GM12874 (cell line): Measurements from ENCODE around the gene PRKCH.

Source experiments
- TF ChIP-seq, protein P1 (sequence below): IDR thresholded peaks from 2 replicates; pipeline ENCODE4 v1.5.1; 2011; ENCODE audit warnings: low read depth, mild to moderate bottlenecking, control low read depth, low read length, moderate library complexity; ENCODE audit not compliant: insufficient read depth

Gene PRKCH

DNA sequence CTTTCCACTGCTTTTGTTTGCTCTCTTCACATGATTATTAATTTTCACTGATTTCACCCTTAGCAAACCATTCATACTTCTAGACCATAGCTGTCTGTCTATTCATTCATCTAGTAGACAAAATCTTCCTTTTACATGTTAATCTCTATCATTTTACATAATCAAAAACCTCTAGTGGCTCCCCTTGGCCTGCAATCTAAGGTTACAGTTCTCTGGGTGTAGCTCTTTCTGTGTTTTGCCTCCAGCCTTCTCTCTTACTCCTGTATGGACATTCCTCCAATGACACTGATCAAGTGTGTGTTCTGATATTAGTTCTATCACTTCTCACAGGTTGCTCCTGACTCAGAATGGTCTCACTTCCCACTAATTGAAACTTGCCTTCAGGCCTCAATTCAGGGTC is 56.4 kb downstream of the PRKCH start:
- TF ChIP-seq, protein P1, sequence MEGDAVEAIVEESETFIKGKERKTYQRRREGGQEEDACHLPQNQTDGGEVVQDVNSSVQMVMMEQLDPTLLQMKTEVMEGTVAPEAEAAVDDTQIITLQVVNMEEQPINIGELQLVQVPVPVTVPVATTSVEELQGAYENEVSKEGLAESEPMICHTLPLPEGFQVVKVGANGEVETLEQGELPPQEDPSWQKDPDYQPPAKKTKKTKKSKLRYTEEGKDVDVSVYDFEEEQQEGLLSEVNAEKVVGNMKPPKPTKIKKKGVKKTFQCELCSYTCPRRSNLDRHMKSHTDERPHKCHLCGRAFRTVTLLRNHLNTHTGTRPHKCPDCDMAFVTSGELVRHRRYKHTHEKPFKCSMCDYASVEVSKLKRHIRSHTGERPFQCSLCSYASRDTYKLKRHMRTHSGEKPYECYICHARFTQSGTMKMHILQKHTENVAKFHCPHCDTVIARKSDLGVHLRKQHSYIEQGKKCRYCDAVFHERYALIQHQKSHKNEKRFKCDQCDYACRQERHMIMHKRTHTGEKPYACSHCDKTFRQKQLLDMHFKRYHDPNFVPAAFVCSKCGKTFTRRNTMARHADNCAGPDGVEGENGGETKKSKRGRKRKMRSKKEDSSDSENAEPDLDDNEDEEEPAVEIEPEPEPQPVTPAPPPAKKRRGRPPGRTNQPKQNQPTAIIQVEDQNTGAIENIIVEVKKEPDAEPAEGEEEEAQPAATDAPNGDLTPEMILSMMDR = no peak

DNA sequence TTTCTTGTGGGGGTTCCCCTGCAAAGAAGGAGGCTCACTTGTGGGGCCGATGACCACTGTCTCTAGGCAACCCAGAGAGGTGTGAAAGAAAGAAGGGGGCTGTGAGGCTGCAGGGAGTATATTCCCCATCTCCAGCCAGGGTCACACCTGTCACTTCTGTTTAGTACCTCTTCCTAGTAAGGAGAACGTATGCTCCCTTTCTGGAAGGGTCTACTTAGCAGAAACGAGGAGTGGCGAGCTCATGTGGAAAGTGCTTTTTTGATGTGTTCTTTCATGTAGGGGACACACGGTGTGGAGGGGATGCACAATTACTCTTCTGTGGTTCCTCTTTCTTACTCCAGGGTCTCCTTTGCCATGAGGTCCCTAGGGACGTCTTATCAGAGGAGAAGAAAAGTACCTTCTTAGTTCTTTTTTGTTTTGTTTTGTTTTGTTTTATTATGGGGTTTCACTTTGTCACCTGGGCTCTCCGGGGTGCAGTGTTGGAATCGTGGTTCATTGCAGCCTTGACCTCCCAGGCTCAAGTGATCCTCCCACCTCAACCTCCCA is 58.3 kb downstream of the PRKCH start:
- TF ChIP-seq, protein P1 = no peak

DNA sequence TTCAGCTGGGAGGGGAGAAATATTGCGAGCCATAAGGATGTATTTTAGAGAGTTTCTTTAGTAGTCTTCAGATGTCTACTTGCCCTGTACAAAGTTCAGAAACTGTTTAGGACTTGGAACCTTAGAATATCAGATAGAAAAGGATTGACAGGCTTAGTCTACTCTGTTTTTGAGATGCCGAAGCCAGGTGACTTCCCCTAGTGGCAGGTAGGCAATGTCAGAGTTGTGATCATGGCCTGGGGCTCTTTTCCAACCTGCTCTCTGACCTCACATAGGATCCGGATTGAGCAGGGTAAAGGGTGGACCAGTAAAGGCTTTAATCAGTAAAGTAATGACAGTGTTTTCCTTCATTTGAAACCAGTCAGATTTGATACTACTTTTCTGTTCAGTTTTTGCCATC is 59.6 kb downstream of the PRKCH start:
- TF ChIP-seq, protein P1 = 0 out of 2 replicates have a peak, but pooled peaks have one; percentile 3

GRCh38 chr14:61381553-61381952 is 60.2 kb downstream of the PRKCH start:
- TF ChIP-seq, protein P1 = no peak

GRCh38 chr14:61382842-61383241 is 61.5 kb downstream of the PRKCH start:
- TF ChIP-seq, protein P1 = no peak

- TF ChIP-seq, protein P1 = no peak
Measured at GRCh38 chr14:61385002-61385685, 63.8 kb downstream of the PRKCH start.

- TF ChIP-seq, protein P1 = no peak
Measured at GRCh38 chr14:61386173-61386772, 64.9 kb downstream of the PRKCH start.
